Measurements from ENCODE around the gene COX6B1.
"Not testable (repeated sequence)": the region's sequence is repeated elsewhere in the genome, so short reads cannot be mapped to it uniquely, and the experiment has no call there.

Gene COX6B1

GRCh38 chr19:35628565-35629331, 19.4 kb upstream of the COX6B1 start, which contains the start of gene RBM42:
Gene RBM42, plus strand, starts transcription at chr19:35629036. Its CDS starts 118 bp downstream, at chr19:35629154.
- H3K4me3 ChIP-seq (ENCODE audit: low read length) = peak within 1 kb of the TSS; percentile 97
- peak; percentile 99 for DNase-seq (ENCODE audit: low read depth, low spot score)

- DNase-seq (ENCODE audit: low read depth, low spot score) = no peak
- H3K4me3 ChIP-seq (ENCODE audit: low read length) = peak overlapping the region; percentile 97
These were observed 18.8 kb upstream of the COX6B1 start for GRCh38 chr19:35629332-35629633.

GRCh38 chr19:35633727-35634440, 14.2 kb upstream of the COX6B1 start:
- DNase-seq (ENCODE audit: low read depth, low spot score) = no peak
- no peak overlapping the region for H3K4me3 ChIP-seq (ENCODE audit: low read length)

- H3K4me3 ChIP-seq (ENCODE audit: low read length) = no peak overlapping the region
- no peak for DNase-seq (ENCODE audit: low read depth, low spot score)
These were observed 11.5 kb upstream of the COX6B1 start for GRCh38 chr19:35636651-35637050.

- H3K4me3 ChIP-seq (ENCODE audit: low read length) = no peak overlapping the region
- no peak for DNase-seq (ENCODE audit: low read depth, low spot score)
These were observed 11.0 kb upstream of the COX6B1 start for GRCh38 chr19:35637165-35637564.

- no peak overlapping the region for H3K4me3 ChIP-seq (ENCODE audit: low read length)
- DNase-seq (ENCODE audit: low read depth, low spot score) = no peak
These were observed 8.8 kb upstream of the COX6B1 start for GRCh38 chr19:35639321-35639639.

DNA sequence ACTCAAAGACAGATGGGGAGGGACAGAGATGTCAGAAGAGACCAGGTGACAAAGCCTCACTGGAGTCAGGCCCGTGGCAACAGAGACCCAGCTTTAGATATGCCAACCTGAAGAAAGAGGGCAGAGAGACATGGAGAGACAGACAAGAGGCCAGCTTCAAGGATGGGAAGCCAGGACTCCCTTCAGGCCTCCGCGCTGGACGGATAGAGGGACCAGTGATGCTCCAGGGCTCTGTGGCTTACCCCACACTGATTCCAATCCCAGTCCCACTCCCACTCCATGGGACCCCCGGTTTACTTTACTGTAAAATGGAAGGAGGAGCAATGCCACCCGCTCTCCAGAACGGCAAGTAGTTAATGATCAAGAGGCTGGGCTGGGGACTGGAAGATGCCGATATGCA, 8.3 kb upstream of the COX6B1 start:
- no peak overlapping the region for H3K4me3 ChIP-seq (ENCODE audit: low read length)
- DNase-seq (ENCODE audit: low read depth, low spot score) = no peak

DNA sequence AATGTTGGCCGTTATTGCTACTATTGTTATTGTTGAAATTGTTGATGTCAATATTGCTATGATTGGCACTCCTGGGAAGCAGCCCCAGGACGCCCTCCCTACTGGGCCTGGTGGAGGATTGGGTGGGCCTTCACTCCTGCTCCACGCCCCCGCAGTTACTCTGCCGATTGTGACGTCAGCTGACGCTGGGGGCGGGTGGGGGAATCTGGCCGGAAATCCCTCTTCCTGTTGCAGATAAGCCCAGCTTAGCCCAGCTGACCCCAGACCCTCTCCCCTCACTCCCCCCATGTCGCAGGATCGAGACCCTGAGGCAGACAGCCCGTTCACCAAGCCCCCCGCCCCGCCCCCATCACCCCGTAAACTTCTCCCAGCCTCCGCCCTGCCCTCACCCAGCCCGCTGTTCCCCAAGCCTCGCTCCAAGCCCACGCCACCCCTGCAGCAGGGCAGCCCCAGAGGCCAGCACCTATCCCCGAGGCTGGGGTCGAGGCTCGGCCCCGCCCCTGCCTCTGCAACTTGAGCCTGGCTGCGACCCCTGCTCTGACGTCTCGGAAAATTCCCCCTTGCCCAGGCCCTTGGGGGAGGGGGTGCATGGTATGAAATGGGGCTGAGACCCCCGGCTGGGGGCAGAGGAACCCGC, 6.5 kb upstream of the COX6B1 start, which contains the start of gene ETV2:
Gene ETV2, plus strand, starts transcription at position 231 of the 637 bp plus-strand sequence. CDS start 716 bp downstream, outside the sequence.
- no peak within 1 kb of the TSS for H3K4me3 ChIP-seq (ENCODE audit: low read length)
- no peak for DNase-seq (ENCODE audit: low read depth, low spot score)

DNA sequence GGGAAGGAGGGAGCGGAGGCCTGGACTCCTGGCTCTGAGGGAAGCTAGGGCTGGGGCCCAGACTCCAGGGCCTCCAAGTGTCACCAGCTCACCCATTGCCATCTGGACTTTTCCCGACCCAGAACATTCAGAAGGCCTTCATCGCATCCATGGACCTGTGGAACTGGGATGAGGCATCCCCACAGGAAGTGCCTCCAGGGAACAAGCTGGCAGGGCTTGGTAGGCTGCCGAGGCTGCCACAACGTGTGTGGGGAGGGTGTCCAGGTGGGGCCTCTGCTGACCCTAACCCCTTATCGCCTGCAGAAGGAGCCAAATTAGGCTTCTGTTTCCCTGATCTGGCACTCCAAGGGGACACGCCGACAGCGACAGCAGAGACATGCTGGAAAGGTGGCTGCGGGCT, 5.8 kb upstream of the COX6B1 start:
- H3K4me3 ChIP-seq (ENCODE audit: low read length) = no peak overlapping the region
- DNase-seq (ENCODE audit: low read depth, low spot score) = no peak

DNA sequence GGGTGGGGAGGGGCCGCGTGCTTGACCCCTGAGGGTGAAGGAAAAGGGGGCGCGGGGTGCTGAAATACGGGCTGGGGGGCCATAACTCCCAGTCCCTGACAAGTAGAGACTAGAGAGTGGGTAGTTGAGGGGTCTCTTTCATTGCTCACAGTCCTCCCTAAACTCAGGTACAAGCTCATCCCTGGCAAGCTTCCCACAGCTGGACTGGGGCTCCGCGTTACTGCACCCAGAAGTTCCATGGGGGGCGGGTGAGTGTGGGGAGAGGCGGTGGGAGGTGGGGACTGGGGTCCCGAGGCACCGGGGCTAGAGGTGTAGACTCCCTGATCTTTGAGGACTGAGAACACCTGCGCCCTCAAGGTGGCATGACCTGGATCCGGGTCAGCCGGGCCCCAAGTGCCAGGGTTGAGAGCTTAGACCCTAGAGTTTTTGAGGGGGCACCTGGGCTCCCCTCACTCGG, 5.3 kb upstream of the COX6B1 start:
- DNase-seq (ENCODE audit: low read depth, low spot score) = no peak
- H3K4me3 ChIP-seq (ENCODE audit: low read length) = peak overlapping the region; percentile 62

- peak overlapping the region; percentile 62 for H3K4me3 ChIP-seq (ENCODE audit: low read length)
- peak; percentile 70 for DNase-seq (ENCODE audit: low read depth, low spot score)
These were observed 4.6 kb upstream of the COX6B1 start for GRCh38 chr19:35643255-35644205.

GRCh38 chr19:35644206-35644986, 3.7 kb upstream of the COX6B1 start:
- peak; percentile 94 for DNase-seq (ENCODE audit: low read depth, low spot score)
- H3K4me3 ChIP-seq (ENCODE audit: low read length) = peak overlapping the region; percentile 62

GRCh38 chr19:35644987-35645679, 3.0 kb upstream of the COX6B1 start:
- peak; percentile 86 for DNase-seq (ENCODE audit: low read depth, low spot score)
- H3K4me3 ChIP-seq (ENCODE audit: low read length) = peak overlapping the region; percentile 62

DNA sequence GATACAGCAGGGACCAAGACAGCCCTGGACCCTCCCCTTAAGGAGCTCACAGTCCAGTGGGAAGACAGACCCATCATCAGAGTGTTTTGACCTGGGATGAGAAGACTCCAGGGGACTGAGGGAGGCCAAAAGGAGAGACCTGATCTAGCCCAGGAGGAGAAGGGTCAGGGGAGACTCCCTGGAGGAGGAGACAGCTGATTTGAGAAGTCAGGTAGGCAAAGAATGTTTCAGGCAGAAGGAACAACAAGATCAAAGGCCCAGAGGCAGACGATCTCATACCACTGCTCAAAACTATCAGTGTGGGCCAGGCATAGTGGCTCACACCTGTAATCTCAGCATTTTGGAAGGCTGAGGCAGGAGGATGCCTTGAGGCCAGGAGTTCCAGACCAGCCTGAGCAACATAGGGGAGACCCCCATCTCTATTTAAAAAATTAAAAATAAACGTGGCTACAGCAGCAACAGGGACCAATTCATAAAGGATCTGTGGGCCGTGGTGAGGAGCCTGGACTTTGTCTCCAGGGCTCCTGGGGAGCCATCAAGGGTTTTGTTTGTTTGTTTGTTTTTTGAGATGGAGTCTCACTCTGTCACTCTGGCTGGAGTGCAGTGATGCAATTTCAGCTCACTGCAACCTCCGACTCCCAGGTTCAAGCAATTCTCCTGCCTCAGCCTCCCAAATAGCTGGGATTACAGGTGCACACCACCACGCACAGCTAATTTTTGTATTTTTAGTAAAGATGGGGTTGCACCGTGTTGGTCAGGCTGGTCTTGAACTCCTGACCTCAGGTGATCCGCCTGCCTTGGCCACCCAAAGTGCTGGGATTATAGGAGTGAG, 2.2 kb upstream of the COX6B1 start:
- DNase-seq (ENCODE audit: low read depth, low spot score) = no peak
- H3K4me3 ChIP-seq (ENCODE audit: low read length) = no peak overlapping the region

DNA sequence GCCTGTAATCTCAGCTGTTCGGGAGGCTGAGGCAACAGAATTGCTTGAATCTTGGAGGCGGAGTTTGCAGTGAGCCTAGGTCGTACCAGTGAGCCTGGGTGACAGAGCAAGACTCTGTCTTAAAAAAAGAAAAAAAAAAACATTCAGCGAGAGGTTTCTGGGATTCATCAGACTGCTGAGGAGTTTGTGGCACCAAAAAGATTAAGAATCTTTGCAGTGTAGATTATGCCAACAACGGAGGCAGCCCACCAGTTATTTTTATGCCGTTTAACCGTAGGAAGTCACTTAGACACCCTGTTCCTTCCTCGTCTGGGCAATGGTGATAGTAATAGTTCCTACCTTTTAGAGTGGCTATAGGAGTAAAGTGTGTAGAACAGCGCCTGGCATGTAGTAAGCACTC, 2.5 kb downstream of the COX6B1 start:
- H3K4me3 ChIP-seq (ENCODE audit: low read length) = no peak overlapping the region
- no peak for DNase-seq (ENCODE audit: low read depth, low spot score)

- not testable (repeated sequence) for H3K4me3 ChIP-seq (ENCODE audit: low read length); DNase-seq (ENCODE audit: low read depth, low spot score)
These were observed 6.7 kb downstream of the COX6B1 start for GRCh38 chr19:35654828-35655227.

DNA sequence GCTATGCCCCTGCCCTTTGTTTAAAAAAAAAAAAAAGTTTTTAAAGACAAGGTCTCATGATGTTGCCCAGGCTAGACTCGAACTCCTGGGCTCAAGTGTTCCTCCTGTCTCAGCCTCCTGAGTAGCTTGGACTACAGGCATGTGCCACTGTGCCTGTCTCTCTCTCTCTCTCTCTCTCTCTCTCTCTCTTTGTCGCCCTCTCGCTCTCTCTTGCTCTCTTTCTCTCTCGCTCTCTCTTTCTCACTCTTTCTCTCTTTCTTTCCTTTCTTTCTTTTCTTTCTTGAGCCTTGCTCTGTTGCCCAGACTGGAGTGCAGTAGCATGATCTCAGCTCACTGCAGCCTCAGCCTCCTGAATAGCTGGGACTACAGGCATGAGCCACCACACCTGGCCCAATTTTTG, 7.5 kb downstream of the COX6B1 start:
- no peak overlapping the region for H3K4me3 ChIP-seq (ENCODE audit: low read length)
- DNase-seq (ENCODE audit: low read depth, low spot score) = no peak

Measured in Jurkat, Clone E6-1 (cell line).